ENCODE measurements around the gene SAMD4B. TPM values are rescaled to one million over a fixed set of nuclear protein-coding genes. Genes with fewer than 3 reads are reported as not detected.

SAMD4B gene
- total RNA-seq, 2 experiments from 2014 or later: 65.0 to 66.9 TPM

GRCh38 chr19:39380521-39381502 lies 38.6 kb downstream of the SAMD4B start:
- no peak overlapping the region for H3K4me3 ChIP-seq (ENCODE audit: low read length)
- H3K27me3 ChIP-seq (ENCODE audit: control insufficient read depth in 1 of 2, insufficient read depth in 2 of 2, low read length in 2 of 2): no peaks in the 10 kb centered on the region
- no peak overlapping the region for H3K27ac Mint-ChIP-seq
- H3K4me3 Mint-ChIP-seq: no peak overlapping the region
- H3K9me3 Mint-ChIP-seq: no peaks in the 10 kb centered on the region
- H3K36me3 ChIP-seq (ENCODE audit: insufficient read depth, low read length): peaks cover 89% of the 10 kb centered on the region
- DNase-seq (no peak), ATAC-seq (ENCODE audit: poor library complexity) (no peak)
- peaks cover 97% of the 10 kb centered on the region for H3K36me3 Mint-ChIP-seq (ENCODE audit: low read depth)
- H3K4me1 ChIP-seq (ENCODE audit: insufficient read depth, low read length): no peaks in the 10 kb centered on the region
- POLR2A ChIA-PET: no interaction called here
- CTCF ChIA-PET: no interaction called here
- TF ChIP-seq, protein P1, sequence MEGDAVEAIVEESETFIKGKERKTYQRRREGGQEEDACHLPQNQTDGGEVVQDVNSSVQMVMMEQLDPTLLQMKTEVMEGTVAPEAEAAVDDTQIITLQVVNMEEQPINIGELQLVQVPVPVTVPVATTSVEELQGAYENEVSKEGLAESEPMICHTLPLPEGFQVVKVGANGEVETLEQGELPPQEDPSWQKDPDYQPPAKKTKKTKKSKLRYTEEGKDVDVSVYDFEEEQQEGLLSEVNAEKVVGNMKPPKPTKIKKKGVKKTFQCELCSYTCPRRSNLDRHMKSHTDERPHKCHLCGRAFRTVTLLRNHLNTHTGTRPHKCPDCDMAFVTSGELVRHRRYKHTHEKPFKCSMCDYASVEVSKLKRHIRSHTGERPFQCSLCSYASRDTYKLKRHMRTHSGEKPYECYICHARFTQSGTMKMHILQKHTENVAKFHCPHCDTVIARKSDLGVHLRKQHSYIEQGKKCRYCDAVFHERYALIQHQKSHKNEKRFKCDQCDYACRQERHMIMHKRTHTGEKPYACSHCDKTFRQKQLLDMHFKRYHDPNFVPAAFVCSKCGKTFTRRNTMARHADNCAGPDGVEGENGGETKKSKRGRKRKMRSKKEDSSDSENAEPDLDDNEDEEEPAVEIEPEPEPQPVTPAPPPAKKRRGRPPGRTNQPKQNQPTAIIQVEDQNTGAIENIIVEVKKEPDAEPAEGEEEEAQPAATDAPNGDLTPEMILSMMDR (IDR thresholded peaks at IDR 0.05): no peak
- H3K9me3 ChIP-seq (ENCODE audit: control insufficient read depth in 1 of 2, insufficient read depth in 1 of 2, low read length in 2 of 2): no peaks in the 10 kb centered on the region
- H3K27ac ChIP-seq (ENCODE audit: low read depth in 1 of 2, low read length in 2 of 2): no peak overlapping the region
- H3K27me3 Mint-ChIP-seq: no peaks in the 10 kb centered on the region
- no peaks in the 10 kb centered on the region for H3K4me1 Mint-ChIP-seq (ENCODE audit: low read depth)
- intact Hi-C loops (cut with DNase I, micrococcal nuclease): no loop called here

GRCh38 chr19:39381910-39382611 lies 39.8 kb downstream of the SAMD4B start:
- no peaks in the 10 kb centered on the region for H3K4me1 ChIP-seq (ENCODE audit: insufficient read depth, low read length)
- no peak for DNase-seq
- H3K9me3 ChIP-seq (ENCODE audit: control insufficient read depth in 1 of 2, insufficient read depth in 1 of 2, low read length in 2 of 2): no peaks in the 10 kb centered on the region
- no peak overlapping the region for H3K4me3 ChIP-seq (ENCODE audit: low read length)
- CTCF ChIA-PET: no interaction called here
- no peak overlapping the region for H3K27ac ChIP-seq (ENCODE audit: low read depth in 1 of 2, low read length in 2 of 2)
- peak overlapping the region; percentile 39 for H3K27ac Mint-ChIP-seq
- no peaks in the 10 kb centered on the region for H3K27me3 Mint-ChIP-seq
- H3K9me3 Mint-ChIP-seq: no peaks in the 10 kb centered on the region
- no peaks in the 10 kb centered on the region for H3K4me1 Mint-ChIP-seq (ENCODE audit: low read depth)
- intact Hi-C loops (cut with DNase I, micrococcal nuclease): no loop called here
- H3K27me3 ChIP-seq (ENCODE audit: control insufficient read depth in 1 of 2, insufficient read depth in 2 of 2, low read length in 2 of 2): no peaks in the 10 kb centered on the region
- H3K4me3 Mint-ChIP-seq: no peak overlapping the region
- ATAC-seq (ENCODE audit: poor library complexity): no peak
- peaks cover 97% of the 10 kb centered on the region for H3K36me3 Mint-ChIP-seq (ENCODE audit: low read depth)
- POLR2A ChIA-PET: interaction anchor here (0.9 to 1.2 kb wide), 2 partner anchors 10 to 30 kb away, joined by 3 to 4 read pairs; partner anchors contain the start of gene PLEKHG2
- TF ChIP-seq, protein P1 (IDR thresholded peaks at IDR 0.05): no peak
- H3K36me3 ChIP-seq (ENCODE audit: insufficient read depth, low read length): peaks cover 89% of the 10 kb centered on the region

DNA sequence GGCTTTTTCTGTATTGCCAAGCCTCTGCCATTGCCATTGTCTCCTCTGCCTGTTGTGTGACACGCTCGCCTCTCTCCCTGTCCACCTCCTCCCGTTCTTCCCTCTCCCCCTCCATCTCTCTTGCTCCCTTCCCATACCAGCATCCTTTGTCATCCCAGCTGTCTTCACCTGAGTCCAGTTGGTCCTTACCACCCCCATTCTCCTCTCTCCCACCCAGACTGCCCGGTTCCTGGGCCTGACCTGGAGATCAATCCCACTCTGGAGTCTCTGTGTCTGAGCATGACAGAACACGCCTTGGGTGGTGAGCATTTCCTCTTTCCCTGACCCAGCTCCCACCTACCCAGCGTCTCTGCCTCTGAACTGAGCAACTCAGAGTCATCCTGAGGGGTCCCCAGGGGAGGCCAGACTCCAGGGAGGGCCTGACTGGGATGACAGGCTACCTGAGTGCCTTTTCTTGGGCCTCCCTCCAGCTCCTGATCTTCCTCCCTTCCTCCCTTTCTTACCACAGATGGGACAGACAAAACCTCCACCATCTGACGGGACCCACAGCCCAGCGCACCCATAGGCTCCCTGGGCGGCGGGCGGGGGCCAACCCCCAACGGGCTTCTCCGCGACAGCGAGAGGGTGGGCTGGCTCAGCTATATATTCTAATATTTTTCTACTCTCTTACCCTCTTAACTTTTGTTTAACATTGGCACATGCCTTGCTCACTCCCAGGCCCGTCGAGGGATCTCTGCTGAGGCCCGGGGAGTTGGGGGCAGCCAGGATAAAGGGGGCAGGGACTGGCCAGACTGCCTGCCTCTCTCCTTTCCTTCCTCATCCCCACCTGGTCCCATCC lies 41.0 kb downstream of the SAMD4B start:
- H3K4me1 Mint-ChIP-seq (ENCODE audit: low read depth): no peaks in the 10 kb centered on the region
- Histone ChIP-seq H3K4me1 (ENCODE audit: insufficient read depth, low read length) (no peaks in the 10 kb centered on the region), H3K9me3 (ENCODE audit: control insufficient read depth in 1 of 2, insufficient read depth in 1 of 2, low read length in 2 of 2) (no peaks in the 10 kb centered on the region), H3K36me3 (ENCODE audit: insufficient read depth, low read length) (peaks cover 89% of the 10 kb centered on the region), H3K27ac (ENCODE audit: low read depth in 1 of 2, low read length in 2 of 2) (no peak overlapping the region), H3K4me3 (ENCODE audit: low read length) (no peak overlapping the region), H3K27me3 (ENCODE audit: control insufficient read depth in 1 of 2, insufficient read depth in 2 of 2, low read length in 2 of 2) (no peaks in the 10 kb centered on the region)
- intact Hi-C loops (cut with DNase I, micrococcal nuclease): no loop called here
- TF ChIP-seq, protein P1 (IDR thresholded peaks at IDR 0.05): no peak
- H3K9me3 Mint-ChIP-seq: no peaks in the 10 kb centered on the region
- H3K4me3 Mint-ChIP-seq: no peak overlapping the region
- peak overlapping the region; percentile 30 for H3K27ac Mint-ChIP-seq
- ATAC-seq (ENCODE audit: poor library complexity) (no peak), DNase-seq (no peak)
- H3K36me3 Mint-ChIP-seq (ENCODE audit: low read depth): peaks cover 94% of the 10 kb centered on the region
- ChIA-PET POLR2A (interaction anchor here (0.9 to 1.2 kb wide), 2 partner anchors 9 to 29 kb away, joined by 3 to 4 read pairs; partner anchors contain the start of gene PLEKHG2), CTCF (no interaction called here)
- no peaks in the 10 kb centered on the region for H3K27me3 Mint-ChIP-seq
